Lower leg skin (tissue), 3 donors: ENCODE measurements around the gene B3GALT4.

Experiments
- CTCF ChIP-seq, 3 donors: fragments of 450-650 bp; IDR thresholded peaks; one replicate each; pipeline ENCODE4 v1.5.1; 2016; ENCODE audit warnings: antibody characterized with exemption in 3 of 3, mild to moderate bottlenecking in 3 of 3, moderate library complexity in 2 of 3
- POLR2A ChIP-seq, 2 donors: fragments of 450-650 bp; IDR thresholded peaks; one replicate each; pipeline ENCODE4 v1.6.1; 2016 to 2017; ENCODE audit warnings: antibody characterized with exemption in 2 of 2, mild to moderate bottlenecking in 1 of 2, moderate library complexity in 1 of 2

DNA sequence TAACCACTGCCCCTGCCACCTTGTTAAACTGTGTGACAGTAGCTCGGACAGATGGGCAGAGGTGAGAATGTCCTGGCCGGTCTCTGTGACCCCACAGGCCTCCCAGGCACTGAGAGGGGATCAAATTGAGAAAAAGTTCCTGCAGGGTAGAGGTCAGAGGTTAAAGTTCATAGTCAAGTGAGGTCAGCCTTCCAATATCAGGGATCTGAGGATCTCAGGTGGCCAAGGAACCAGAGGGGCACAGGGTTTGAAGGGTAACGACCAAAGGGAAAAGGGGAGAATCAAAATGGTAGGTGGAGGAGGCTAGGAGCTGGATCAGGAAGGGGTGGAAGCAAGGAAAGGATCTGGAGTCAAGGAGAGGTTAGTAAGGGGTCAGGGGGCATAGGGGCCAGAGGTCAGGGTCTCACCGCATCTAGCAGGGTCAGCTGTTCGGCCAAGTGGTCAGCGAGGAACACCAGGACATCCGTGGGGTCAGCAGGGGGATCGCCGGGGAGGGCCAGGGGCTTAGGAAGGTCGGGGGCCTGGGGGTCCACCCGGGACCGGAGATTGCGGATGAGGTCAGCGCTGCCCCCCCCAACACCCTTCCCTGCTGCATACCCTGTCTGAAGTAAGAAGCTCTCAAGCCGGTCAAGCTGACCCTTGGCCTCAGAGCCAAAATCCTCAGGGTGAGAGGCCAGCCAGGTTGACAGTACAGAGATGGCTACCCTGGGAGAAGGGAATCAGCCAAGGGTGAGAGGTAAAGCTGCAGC is 18.9 kb downstream of the B3GALT4 start:
- TF ChIP-seq POLR2A (IDR thresholded peaks at IDR 0.05) (no peak), CTCF (IDR thresholded peaks at IDR 0.05) (no peak)
